ENCODE measurements around the gene ZSCAN31.
A peak's percentile ranks its signal among the peaks of the same experiment; 100 is the strongest.

- TF ChIP-seq CTCF (IDR thresholded peaks at IDR 0.05), result peak; percentile 84 to 96 (median 91)
- peak; percentile 46 for TF ChIP-seq POLR2A (IDR thresholded peaks at IDR 0.05)
- peak; percentile 49 to 55 (median 49) for TF ChIP-seq POLR2AphosphoS5 (IDR thresholded peaks at IDR 0.05)
Measured at GRCh38 chr6:28355743-28356665, 20.1 kb upstream of the ZSCAN31 start.
